ENCODE results near the gene NOTCH3.

The NOTCH3 gene

DNA sequence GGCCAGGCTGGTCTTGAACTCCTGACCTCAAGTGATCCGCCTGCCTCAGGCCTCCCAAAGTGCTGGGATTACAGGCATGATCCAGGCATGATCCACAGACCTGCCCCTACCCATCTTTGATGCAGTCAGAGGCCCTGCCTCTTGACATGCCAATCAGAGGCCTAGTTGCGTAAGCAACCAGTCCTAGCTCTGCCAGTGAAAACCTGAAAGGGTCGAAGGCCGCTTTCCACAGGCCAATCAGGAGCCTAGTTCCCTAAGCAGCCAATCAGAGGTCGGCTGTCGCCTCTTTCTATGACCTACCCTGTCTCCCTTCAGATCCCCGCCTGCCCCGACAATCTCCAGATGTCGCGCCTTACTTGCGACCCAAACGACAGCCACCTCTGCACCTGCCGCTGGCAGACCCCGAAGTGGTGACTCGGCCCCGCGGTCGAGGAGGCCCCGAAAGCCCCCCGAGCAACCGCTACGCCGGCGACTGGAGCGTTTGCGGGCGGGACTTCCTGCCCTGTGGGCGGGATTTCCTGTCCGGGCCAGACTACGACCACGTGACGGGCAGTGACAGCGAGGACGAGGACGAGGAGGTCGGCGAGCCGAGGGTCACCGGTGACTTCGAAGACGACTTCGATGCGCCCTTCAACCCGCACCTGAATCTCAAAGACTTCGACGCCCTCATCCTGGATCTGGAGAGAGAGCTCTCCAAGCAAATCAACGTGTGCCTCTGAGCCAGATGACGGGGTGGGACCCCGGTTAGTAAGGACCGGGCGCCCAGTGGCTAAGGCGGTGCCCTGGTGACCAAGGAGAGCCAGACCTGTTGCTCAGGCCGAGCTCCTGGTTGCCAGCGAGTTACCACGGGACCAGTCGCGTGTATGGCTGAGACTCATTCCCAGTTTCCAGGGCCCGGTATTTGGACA is 87.3 kb downstream of the NOTCH3 start:
- no peak overlapping the region for H3K4me3 ChIP-seq (replicated peaks in 1 of 2; ENCODE audit: low read depth in 2 of 2, low read length in 2 of 2)
- no peak for DNase-seq (ENCODE audit: low read depth in 2 of 2)
- no peak for TF ChIP-seq CTCF (IDR thresholded peaks at IDR 0.05; ENCODE audit: low read depth, low read length)

DNA sequence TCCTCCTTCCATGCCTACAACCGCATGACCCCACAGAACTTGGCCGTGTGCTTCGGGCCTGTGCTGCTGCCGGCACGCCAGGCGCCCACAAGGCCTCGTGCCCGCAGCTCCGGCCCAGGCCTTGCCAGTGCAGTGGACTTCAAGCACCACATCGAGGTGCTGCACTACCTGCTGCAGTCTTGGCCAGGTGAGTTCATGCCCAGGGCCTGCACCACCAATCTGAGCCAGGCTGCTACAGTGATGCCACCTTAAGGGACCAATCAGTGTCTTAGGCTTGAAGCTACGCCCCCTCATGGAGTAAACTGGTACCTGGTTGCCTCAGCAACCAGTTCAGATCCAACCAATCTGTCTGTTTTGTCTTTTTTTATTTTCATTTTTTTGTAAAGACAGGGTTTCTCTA is 88.4 kb downstream of the NOTCH3 start:
- DNase-seq (ENCODE audit: low read depth in 2 of 2): no peak
- no peak for TF ChIP-seq CTCF (IDR thresholded peaks at IDR 0.05; ENCODE audit: low read depth, low read length)
- no peak overlapping the region for H3K4me3 ChIP-seq (replicated peaks in 1 of 2; ENCODE audit: low read depth in 2 of 2, low read length in 2 of 2)

GRCh38 chr19:15111758-15112157 is 89.0 kb downstream of the NOTCH3 start:
- TF ChIP-seq CTCF (IDR thresholded peaks at IDR 0.05; ENCODE audit: low read depth, low read length): no peak
- no peak for DNase-seq (ENCODE audit: low read depth in 2 of 2)
- no peak overlapping the region for H3K4me3 ChIP-seq (replicated peaks in 1 of 2; ENCODE audit: low read depth in 2 of 2, low read length in 2 of 2)

- TF ChIP-seq CTCF (IDR thresholded peaks at IDR 0.05; ENCODE audit: low read depth, low read length): no peak
- no peak overlapping the region for H3K4me3 ChIP-seq (replicated peaks in 1 of 2; ENCODE audit: low read depth in 2 of 2, low read length in 2 of 2)
- no peak for DNase-seq (ENCODE audit: low read depth in 2 of 2)
These were observed 90.4 kb downstream of the NOTCH3 start for GRCh38 chr19:15110418-15110815.

GRCh38 chr19:15109768-15110417 is 90.9 kb downstream of the NOTCH3 start:
- no peak for TF ChIP-seq CTCF (IDR thresholded peaks at IDR 0.05; ENCODE audit: low read depth, low read length)
- no peak overlapping the region for H3K4me3 ChIP-seq (replicated peaks in 1 of 2; ENCODE audit: low read depth in 2 of 2, low read length in 2 of 2)
- DNase-seq (ENCODE audit: low read depth in 2 of 2): no peak

Data from cardiac fibroblast (primary cell).